Limb (tissue), 2 donors: ENCODE measurements around the gene CMSS1.
"Not testable (repeated sequence)": the region's sequence is repeated elsewhere in the genome, so short reads cannot be mapped to it uniquely, and the experiment has no call there.

Source experiments
- DNase-seq, 2 donors: peaks; one replicate each; pipeline ENCODE4 v3.0.0-alpha.2; 2016; ENCODE audit errors: extremely low spot score in 2 of 2

Gene CMSS1

GRCh38 chr3:100051513-100051912 is 233.9 kb downstream of the CMSS1 start:
- not testable (repeated sequence) for DNase-seq

DNA sequence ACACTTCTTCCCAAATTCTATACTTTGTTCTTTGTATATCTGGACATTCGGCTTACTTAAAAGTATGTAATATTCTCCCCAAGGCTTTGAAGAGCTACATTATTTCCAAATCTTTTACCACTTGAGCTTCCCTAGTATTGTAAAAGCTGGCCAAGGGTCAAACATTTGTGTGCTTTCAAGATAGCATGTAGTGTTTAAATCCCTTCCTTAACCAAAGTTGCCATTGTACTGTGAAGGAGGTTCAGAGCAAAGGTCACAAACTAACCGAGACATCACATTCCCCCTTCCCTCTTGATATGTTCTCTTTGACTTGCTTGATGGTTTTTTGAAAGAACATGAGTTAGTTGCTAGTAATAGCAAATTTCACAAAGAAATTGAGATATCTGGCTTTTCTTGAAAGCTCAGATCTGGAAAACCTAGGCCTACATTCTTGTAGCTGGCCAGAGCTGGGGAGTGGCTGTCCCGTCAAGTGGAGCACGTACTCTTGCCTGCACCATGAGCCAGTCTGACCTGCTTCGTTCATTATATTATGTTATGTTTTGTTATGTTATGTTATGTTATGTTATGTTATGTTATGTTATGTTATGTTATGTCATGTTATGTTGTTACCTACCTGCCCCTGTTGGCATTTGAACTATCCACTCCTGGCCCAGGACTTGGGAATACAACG is 236.4 kb downstream of the CMSS1 start:
- DNase-seq = no peak

DNA sequence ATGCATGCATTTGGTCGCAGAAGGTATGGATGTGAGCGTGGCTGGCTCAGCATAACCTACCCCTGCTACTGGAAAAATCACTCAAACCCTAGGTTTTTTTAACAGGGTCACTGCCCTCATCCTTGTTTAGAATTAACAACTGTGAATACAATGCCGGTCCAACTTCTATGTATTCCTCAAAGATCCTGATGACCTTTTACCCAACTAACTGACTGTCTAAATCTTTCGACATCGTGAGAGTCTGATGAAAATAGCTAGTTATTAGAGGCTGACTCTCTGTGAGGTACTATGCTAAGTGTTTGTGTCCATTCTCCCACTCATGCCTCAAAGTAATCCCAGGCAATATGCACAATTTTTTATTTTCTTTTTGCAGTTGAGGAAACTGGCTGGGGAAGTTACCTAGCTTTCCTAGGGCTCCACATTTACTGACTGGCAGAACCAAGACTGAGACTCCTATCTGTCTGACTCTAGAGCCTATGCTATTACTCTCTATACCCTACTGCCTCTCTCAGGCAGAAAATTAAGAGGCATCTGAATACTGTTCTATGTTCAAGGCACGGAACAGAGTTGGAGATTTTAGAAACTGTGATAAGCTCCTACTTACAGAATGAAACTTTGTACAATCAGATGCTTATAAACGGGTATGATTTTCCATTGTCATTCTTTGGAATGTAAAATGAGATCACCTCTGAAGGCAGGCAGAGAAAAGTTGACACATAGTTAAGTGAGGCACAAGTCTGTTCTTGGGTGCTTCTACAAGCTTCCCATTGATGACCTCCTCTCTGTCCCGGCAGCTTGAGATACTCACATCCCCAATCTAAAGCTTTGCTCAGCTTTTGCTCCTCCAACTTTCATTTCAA is 240.3 kb downstream of the CMSS1 start:
- DNase-seq = no peak

DNA sequence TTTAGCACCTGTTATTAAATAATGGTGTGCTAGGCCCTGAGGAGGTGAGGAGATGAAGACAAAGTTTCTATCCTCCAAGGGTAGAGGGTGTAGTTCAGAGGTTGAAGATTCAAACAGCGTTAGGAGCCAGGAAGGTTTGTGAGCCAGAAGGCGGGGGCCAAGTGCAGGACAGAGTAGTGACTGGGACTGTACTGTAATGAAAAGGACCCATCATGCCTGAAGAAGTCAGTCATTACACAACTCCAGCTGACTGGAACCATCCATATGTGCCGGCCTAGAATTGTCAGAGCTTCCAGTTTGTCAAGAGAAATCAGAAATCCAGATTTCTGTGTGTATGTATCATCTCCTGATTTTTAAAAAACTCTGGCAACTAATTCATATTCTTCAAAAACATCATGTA is 241.8 kb downstream of the CMSS1 start:
- DNase-seq = no peak

DNA sequence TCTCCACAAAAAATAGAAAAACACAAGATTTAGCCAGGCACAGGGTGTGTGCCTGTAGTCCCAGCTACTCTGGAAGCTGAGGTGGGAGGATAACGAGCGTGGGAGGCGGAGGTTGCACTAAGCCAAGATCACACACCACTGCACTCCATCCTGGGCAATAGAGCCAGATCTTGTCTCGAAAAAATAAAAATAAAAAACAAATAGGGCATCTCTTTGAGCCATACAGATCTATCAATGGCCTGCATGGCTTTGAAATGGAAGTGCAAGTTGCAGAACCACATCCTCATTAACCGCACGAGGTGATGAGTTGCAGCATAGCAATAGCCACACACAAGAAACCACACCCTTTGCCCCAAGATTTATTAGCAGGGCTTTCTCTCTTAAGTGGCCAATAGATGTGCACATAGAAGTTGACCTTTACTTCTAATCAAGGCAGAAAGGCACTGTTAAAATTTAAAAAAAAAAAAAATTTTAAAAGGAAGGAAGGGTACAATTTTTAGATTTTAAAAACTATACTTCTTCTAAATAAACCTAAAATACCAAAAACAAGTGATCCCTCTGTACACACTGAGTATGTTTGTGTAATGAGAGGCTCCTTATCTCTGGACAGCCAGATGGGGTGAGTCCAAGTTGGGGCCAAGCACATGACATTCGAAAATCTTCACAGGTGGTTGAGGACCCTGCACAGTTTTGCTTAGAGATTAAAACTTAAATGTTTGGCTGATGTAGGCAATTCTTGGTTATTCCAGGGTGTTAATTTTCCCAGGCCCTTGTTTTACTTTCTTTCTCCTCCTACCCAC is 243.2 kb downstream of the CMSS1 start:
- no peak for DNase-seq

DNA sequence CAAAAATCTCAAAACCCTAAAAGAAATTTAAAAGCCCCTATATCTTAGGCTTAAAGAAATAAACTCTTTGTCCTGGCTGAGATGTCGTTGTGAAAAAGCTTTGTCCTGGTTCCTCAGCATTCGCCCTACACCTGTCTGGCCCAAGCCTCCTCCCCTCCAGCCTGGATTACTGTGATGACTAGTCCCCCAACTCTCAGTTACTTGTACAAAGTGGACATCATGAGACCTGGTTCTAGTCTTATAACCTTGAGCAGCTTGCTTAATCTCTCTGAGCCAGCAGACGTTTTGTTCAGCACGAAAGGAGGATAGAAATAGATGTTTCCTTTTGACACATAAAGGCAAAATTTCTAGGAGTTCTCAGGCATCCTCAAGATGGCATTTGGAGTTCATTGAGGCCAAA is 245.0 kb downstream of the CMSS1 start:
- DNase-seq = no peak

GRCh38 chr3:100063929-100064461 is 246.3 kb downstream of the CMSS1 start:
- no peak for DNase-seq

- no peak for DNase-seq
These were observed 249.9 kb downstream of the CMSS1 start for GRCh38 chr3:100067589-100067988.

- peak; percentile 66 to 73 for DNase-seq
These were observed 251.2 kb downstream of the CMSS1 start for GRCh38 chr3:100068826-100069225.

DNA sequence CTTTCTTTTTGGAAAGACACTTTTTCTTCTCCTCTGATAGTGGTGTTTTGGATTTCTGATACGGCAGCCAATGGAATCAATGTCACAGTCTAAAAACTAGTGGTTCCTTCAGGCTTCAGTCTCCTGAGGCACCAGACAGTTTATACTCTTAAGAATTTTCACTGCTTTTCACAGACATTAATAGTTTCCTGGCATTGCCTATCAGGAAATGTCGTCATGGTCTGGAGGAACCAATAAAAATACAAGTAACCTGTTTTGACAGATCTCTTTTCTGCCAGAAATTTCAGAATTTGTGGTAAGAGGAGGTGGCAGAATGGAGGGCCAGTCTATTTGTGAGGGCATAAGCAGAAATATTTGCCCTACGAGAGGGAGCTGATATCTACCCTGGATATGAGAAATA is 251.8 kb downstream of the CMSS1 start:
- no peak for DNase-seq

- DNase-seq = no peak
These were observed 254.8 kb downstream of the CMSS1 start for GRCh38 chr3:100072326-100073048.

DNA sequence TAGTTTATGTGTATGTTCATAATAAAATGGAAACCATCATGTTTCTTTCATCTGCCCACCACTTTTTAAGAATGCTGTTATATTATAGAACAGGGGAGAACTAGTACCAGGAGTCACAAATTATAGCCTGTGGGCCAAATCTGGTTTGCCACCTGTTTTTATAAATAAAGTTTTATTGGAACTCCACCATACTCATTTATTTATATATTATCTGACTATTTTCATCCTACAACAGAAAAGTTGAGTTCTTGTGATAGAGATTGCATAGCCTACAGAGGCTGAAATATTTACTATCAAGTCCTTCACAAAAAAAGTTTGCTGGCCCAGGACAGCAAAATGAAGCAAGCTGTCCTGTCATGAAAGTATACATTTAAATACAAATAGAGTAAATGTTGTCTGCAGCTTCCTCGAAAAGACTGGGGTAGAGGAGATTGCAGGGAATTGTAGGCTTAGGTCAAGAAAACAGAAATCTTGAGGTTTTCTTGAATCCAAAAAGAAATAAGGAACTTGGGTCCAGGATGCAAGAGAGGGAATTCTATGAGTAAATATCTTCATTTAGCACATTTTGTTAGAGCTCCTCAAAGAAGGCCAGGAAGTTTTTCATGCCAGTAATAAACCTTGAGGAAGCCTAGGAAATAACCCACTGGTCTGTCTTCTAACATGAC is 255.5 kb downstream of the CMSS1 start:
- DNase-seq = no peak

DNA sequence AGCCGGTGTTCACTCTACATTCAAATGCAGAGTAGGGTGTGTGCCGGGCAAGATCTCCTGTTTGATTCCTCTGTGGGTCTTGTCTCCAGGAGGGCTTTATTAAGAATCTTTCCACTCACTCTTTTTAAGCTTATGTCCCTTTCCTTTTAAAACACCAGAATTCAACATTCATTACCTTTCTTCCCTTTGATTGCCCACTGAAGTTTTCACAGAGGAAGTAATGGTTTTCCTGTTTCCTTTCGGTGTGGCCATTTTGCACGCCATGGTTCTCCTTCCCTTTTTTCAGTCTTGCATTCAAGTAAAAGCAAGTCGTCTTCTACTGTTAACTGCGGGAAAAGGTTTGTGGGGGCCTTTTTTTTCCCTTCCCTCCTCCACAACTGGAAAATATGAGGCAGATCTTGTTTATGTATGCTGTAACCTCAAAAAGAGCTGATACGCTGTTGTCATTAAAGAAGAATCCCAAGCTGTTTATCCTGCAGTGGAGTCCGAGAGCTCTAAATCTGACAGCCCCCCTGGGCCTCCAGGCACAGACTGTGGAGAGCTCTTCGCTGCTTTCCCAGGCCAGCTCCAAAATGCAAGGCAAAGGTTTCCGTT is 256.1 kb downstream of the CMSS1 start:
- peak; percentile 60 to 66 for DNase-seq

GRCh38 chr3:100075196-100075595 is 257.5 kb downstream of the CMSS1 start:
- DNase-seq = no peak

DNA sequence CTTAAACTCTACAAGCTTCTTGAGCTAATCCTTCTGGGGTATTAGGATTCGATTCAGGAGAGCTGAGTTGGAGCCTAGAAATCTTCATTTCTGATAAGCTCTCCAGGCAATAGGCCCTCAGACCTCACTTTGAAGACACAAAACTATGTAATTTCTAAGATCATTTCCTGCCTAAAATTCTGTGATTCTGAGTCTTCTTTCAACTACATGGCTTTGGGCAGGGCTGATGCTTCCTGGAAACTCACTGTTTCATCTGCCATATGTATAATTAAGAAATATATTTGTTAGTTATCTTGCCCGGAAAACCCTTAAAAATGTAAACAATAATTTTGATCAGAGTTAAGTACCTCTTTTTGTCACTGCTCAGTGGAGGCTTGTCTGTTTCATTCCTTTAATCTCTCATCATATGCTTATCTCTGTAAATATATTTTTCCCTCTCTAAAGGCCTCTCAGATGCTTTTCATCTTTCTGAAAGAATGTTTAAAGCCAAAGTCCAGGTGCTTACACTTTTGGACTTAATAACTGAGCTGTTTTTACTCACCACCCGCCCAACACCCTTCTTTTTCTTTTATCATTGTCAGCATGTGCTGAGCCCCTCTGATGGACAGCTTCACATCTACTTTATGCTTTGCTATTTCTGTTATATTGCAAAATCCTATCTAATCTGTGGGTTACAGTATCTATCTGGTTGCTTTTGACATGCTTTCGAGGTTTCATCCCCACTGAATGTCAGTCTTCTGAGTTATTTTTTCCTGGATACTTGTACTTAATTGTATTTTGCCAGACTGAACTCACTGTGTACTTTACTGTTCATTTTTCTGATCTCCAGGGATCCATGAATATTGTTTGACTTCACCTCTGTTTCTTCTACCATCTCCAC is 258.4 kb downstream of the CMSS1 start:
- no peak for DNase-seq

GRCh38 chr3:100076731-100077529 is 259.3 kb downstream of the CMSS1 start:
- peak in 1 of 2 donors; percentile 49 for DNase-seq

DNA sequence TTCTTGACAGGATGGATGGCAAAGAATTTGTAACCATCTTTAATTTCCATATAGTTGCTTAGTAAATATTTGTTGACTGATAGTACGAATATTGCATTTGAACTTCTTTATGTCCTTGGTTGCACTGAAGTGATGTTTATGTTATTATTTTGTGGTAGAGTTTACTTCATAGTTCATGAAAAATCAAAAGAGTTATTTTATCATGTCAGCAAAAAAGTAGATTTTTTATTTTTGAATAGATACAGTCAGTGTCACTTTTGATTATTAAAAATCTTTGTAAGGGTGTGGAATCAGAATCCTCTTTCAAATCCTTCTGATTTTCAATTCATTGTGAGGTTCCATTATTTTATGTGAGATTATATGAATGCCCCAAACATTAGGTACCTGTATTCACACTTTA is 261.7 kb downstream of the CMSS1 start:
- DNase-seq = no peak

DNA sequence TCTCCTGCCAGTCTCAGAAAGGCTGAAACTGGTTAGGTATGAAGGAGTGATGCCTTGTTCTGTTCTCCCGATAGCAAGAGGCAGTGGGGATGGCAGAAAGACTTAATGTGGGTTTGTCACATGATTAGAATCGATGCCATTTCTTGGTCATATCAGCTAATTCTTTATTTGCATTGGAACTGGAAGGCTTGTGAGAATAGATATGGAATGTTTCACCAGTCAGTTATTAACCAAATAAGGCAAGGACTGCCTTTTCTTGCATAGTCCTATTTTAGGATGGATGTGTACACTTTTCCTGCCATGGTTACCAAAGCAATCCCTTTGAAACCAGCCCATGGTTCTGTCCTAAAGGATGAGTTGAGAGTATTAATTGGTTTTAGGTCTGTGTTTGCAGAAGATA is 262.9 kb downstream of the CMSS1 start:
- DNase-seq = no peak
